RCC 7860 (cell line): ENCODE results near the gene PRR5.

Experiments
- DNase-seq: peaks from one replicate; pipeline ENCODE4 v3.0.0-alpha.2; 2015; ENCODE audit warnings: low spot score
- FAIRE-seq: peaks from 2 replicates; lab custom pipeline; 2012; peaks lifted over from hg19 to GRCh38; lab: Jason Lieb, UNC

The PRR5 gene

GRCh38 chr22:44691796-44692661 is 10.0 kb upstream of the PRR5 start:
- FAIRE-seq: no peak
- DNase-seq: no peak

GRCh38 chr22:44692662-44693007 is 9.4 kb upstream of the PRR5 start:
- DNase-seq (no peak), FAIRE-seq (no peak)

DNA sequence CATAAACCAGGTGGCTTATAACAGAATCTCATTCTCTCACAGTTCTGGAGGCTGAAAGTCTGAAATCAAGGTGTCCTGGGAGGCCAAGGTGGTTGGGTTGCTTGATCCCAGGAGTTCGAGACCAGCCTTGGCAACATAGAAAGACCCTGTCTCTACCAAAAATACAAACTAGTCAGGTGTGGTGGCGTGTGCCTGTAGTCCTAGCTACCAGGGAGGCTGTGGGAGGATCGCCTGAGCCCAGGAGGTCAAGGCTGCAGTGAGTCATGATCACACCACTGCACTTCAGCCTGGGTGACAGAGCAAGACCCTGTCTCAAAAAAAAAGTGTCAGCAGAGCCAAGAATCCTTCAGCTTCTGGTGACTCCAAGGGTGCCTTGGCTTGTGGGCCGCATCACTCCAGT is 8.9 kb upstream of the PRR5 start:
- FAIRE-seq (no peak), DNase-seq (no peak)

DNA sequence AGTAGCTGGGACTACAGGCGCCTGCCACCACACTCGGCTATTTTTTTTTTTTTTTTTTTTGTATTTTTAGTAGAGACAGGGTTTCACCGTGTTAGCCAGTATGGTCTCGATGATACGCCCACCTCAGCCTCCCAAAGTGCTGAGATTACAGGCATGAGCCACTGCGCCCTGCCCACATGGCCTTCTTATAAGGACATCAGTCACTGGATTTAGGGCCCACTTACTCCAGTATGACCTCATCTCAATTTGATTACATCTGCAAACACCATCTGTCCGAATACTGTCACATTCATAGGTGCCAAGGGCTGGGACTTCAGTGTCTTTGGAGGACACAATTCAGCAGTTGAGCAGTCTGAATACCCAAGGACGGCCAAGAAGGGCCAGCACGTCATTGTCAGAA is 8.2 kb upstream of the PRR5 start:
- no peak for FAIRE-seq
- DNase-seq: no peak

DNA sequence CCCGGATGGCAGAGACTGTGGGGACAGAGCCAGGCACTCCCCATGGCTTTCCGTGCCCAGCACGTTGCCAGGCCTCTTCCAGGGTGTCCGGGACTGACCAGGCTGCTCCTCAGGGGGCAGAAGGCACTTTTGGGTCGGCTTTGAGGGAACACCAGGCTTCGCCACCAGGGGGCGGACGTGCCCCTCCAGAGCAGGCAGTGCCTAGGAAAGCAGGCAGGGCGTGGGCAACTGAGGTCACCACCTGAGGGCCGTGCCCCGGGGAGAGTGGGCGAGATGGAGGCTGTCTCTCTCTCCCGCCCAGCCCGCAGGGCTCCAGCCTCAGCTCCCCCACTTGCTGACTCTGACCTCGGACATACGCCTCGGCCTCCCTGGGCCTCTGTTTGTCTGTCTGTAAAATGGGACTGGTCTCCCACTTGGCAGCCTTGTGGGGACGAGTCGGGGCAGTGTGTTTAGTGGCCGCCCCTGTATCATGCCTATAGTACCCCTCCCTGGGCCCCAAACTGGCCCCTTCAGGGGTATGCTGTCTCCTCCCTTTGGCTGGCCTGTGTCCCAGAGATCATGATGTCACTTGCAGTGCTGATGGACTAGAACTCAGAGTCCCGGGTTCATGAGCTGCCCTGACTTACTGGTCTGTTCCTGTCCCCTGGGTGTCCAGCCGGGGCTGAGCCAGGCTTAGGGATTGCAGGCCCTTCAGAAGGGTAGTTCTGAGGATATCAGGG is 4.4 kb upstream of the PRR5 start:
- FAIRE-seq: no peak
- peak; percentile 50 for DNase-seq

DNA sequence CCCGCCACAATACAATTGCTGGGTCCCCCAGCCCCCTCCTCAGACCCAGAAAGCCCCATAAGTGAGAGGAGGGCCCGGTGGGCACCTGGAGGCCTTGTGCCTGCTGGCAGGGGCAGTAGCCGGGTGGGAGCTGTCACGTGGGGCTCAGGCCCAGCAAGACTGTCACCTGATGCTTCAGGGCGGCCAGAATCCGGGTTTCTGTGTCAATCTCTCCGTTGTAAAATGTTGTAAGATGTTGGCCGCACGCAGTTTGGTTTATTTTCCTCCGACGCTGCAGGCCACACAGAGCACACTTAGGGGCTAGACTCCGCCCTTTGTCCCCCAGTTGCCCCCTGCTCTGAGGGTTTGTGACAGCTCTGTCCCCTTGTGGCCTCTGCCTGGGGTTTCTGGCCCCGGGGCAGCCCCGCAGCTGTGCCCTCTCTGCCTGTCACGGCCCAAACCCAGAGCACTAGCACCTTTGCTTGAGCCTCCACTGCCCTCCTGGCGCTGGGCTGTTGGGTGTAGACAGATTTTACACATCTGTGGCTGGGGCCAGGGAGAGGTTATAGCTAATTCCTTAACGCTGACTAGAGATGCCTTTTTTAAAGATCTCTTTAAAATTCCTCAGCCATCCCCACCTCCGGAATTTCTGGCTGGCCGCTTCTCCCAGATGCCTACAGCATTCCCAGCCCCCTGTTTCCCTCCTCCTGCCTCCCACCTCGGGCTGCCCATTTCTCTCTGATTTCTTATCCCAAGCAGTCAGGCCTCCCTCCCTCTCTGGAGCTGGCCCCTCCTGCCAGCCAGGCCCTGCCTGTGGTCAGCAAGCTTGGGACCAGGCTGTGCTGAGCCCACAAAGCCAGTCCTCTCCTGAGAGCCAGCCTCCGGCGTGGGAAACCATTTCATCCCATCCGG is 3.2 kb upstream of the PRR5 start:
- DNase-seq: peak; percentile 34
- no peak for FAIRE-seq

DNA sequence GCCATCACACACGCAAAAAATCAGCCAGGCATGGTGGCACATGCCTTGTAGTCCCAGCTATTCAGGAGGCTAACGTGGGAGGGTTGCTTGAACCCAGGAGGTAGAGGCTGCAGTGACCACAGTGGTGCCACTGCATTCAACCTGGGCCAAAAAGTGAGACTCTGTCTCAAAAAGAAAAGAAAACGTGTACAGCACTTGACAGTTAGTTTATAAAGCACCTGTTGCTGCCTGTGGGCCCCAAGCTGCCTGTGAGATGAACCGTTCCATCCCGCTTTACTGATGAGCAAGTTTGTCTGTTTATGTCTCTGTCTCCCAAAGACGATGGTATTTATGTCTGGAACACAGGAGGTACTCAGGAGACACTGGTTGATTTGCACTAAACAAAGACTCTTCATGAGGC is 1.5 kb upstream of the PRR5 start:
- no peak for FAIRE-seq
- no peak for DNase-seq

DNA sequence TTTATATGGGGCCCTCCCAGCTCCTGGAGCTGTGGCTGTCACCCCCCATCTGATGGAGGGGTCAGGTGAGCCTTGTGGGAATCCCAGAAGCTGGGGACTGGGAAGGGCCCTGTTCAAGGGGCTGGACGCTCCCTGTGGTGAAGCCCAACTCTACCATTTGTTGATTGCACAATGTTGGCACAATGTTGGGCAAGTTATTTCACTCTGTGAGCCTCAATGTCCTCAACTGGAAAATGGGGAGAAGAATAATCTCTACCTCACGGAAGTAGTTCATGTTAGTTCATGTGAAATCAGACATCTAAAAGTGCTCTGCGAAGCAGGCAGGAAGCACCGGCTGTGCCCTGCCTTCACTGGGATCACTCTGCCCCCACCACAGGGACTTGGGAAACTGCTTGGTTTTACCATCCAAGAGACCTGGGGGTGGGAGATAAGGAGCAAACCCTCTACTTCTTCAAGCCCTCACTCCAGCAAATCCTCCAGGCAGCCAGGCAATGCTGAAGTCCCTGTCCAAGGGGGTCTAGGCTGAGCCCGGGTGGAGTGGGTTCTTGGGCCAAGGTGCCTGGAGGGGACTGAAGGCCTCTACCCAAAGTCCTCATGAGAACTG is 715 bp upstream of the PRR5 start:
- FAIRE-seq: no peak

DNA sequence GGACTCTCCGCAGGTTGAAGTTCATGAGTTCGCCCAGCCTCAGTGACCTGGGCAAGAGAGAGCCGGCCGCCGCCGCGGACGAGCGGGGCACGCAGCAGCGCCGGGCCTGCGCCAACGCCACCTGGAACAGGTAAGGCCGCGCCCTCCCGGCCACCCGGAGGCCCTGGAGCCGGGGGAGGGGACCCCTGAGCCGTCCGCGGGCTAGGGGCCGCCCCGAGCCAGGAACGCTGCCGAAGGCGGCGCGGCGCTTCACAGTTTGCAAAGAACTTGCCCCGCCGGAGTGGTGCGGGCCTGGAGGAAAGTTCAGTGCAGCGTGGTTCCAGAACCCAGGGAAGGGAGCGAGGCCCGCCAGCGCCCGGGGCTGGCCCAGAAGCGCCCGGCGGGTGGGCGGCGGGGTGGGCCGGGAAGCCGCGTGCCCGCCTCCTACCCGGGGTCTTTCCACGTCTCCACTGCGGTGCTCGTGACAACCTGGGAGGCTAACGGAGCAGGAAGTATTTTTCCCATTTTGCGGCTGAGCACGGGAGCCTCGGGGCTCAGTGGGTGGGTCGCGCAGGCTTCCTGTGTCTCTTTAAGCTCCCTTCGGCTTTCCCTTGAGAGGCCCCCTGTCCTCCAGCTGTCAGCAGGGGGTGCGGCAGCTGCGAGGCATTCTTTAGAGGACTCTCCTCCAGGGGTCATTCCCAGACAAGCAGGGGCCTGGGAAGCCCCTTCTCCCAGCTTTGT is 635 bp downstream of the PRR5 start:
- no peak for FAIRE-seq
- DNase-seq: no peak

More for the DNA sequence above, 715 bp upstream of the PRR5 start:
- DNase-seq: no peak

DNA sequence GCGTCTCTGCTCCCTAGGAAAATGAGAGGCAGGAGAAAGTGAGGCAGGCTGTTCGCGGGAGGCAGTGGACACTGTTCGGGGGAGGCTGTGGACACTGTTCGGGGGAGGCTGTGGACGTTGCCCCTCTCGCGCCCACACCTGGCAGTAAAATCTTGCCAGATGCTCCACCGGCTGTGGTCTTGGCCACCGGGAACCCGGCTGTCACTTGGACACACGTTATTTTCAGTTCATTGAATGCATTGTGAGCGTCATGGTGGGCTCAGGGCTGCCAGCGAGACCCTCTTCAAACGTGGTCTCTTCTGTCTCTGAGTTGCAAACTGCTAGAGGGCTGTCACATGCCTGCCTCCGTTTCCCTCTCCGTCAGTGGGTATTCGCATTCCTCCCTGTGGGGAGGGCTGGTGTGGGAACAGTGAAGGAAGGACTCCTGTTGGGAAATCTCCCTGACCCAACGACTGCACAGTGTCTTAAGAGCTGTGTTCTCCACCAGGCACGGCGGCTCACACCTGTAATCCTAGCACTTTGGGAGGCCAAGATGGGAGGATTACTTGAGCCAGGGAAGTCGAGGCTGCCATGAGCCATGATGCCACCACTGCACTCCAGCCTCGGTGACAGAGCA is 1.4 kb downstream of the PRR5 start:
- no peak for DNase-seq
- FAIRE-seq: no peak

- DNase-seq (no peak), FAIRE-seq (no peak)
These were observed 2.4 kb downstream of the PRR5 start for GRCh38 chr22:44704159-44705021.

- no peak for DNase-seq
- no peak for FAIRE-seq
These were observed 3.0 kb downstream of the PRR5 start for GRCh38 chr22:44705022-44705297.

- DNase-seq (no peak), FAIRE-seq (no peak)
These were observed 4.5 kb downstream of the PRR5 start for GRCh38 chr22:44706488-44706887.

DNA sequence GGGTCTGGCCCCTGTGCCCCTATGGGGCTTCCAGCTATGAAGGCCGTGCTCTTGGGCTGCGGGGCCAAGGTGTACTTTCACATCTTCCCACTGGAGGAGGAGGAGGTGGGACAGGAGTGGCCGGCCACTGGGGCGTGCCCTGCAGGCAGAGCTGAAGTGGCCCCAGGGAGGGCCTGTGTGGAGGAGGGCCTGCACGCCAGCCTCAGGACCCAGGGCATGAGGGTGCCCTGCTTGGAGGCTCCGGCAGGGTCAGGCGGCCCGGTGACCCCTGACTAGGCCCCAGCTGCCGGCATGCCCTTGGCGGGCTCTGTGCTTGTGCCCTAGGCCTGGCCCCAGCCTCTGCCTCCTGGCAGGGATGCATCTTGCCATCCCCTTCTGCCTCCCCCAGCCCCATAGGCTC is 5.2 kb downstream of the PRR5 start:
- DNase-seq (no peak), FAIRE-seq (no peak)

- no peak for FAIRE-seq
- DNase-seq: peak; percentile 52
These were observed 5.7 kb downstream of the PRR5 start for GRCh38 chr22:44707752-44708151.

DNA sequence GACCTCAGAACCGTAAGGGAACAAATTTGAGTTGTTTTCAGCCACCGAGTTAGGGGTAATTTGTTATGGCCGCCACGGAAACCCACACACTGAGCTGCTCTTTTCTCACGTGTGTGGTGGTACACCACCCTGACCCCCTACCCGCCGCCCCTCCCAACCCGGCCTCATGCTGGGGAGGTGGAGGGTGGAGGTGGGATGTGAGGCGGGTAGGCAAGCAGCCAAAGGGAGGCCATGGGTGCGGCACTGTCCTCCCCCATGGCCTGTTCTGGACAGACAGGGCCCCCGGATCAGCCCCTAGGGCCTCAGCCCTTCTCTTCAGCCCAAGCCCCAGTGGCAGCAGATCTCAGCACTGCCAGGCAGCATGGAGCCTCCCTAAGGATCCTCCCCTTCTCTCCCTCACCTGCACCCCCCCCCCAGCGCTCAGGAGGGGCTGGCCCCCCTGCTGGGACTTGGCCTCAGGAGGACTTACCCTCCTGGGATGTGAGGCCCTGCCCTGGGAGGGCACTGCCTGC is 7.9 kb downstream of the PRR5 start:
- DNase-seq: no peak
- no peak for FAIRE-seq

DNA sequence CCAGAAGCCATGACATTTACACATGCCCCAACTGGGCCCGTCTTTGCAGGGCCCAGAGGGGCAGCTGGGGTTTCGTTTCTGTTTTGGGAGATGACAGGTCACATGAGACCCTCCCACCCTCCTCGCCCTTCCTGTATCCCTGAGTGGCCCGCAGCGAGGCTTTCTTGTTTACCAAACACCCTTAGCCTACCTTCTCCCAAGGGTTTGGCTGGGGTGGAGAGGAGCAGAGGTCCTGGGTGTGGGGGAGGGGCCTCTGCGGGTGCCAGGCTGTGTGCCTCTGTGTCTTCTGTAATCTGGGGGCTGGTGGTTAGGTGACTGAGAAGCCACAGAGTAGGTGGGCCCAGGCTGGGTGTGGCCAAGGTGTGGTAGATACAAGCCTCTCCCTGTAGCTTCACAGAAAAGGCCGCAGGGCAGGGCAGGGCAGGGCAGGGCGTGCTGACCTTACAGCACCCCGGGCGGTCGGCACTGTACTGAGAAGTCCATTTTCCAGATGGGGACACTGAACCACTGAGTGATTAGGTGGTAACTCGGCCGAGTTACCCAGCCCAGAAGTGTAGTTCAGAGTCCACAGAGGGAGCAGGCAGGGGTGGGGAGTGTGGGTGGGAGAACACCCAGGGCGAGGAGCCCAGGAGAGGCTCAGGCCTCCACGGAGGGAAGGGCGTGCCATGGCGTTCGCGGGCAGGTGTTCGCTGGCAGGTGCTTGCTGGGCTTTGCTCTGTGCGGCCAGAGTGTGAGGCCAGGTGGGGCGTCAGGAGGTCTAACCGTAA is 8.7 kb downstream of the PRR5 start:
- DNase-seq: no peak
- no peak for FAIRE-seq

DNA sequence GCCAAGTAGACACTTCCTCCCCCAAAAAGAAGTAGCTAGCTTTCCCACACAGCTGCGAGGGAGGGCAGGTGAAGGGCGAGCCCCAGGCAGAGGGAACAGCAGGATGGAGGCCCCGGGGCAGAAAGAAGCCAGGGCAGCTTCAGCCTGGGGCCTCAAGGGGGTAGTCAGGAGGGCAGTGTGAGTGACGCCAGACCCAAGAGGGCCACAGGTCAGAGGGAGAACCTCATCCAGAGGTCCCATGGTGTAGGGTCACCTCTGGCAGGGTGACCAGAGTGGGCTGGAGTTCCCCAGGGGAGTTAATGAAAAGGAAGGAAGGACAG is 9.2 kb downstream of the PRR5 start:
- no peak for DNase-seq
- FAIRE-seq: no peak
